Hepatocyte (in vitro differentiated cells): ENCODE results near the gene ZNF407. TPM values are rescaled to one million over a fixed set of nuclear protein-coding genes. Genes with fewer than 3 reads are reported as not detected.

Source experiments
- DNase-seq: peaks from one replicate; pipeline ENCODE4 v3.0.0-alpha.2; 2016; ENCODE audit warnings: low spot score
- H2AFZ ChIP-seq: fragments of 200-600 bp; sonication (generic); 2 replicates; pipeline ENCODE4 v1.6.0; 2016; ENCODE audit warnings: antibody characterized with exemption, mild to moderate bottlenecking
- H3K27ac ChIP-seq: fragments of 200-600 bp; sonication (generic); 2 replicates; pipeline ENCODE4 v1.5.1; 2016; ENCODE audit warnings: mild to moderate bottlenecking
- H3K27me3 ChIP-seq: fragments of 200-600 bp; sonication (generic); 2 replicates; pipeline ENCODE4 v1.6.1; 2016
- H3K36me3 ChIP-seq: fragments of 200-600 bp; sonication (generic); replicated peaks from 2 replicates; pipeline ENCODE4 v1.5.1; 2016; ENCODE audit warnings: low read depth; ENCODE audit not compliant: insufficient read depth
- H3K4me1 ChIP-seq: fragments of 200-600 bp; sonication (generic); 2 replicates; pipeline ENCODE4 v1.5.1; 2016; ENCODE audit warnings: mild to moderate bottlenecking, moderate library complexity; ENCODE audit not compliant: insufficient read depth
- H3K4me2 ChIP-seq: fragments of 200-600 bp; sonication (generic); 2 replicates; pipeline ENCODE4 v1.6.0; 2016
- H3K4me3 ChIP-seq: fragments of 200-600 bp; sonication (generic); 2 replicates; pipeline ENCODE4 v1.5.1; 2016; ENCODE audit warnings: mild to moderate bottlenecking
- H3K79me2 ChIP-seq: fragments of 200-600 bp; sonication (generic); 2 replicates; pipeline ENCODE4 v1.6.0; 2017; ENCODE audit warnings: mild to moderate bottlenecking
- H3K9me2 ChIP-seq: fragments of 200-600 bp; sonication (generic); replicated peaks from 2 replicates; pipeline ENCODE4 v1.6.0; 2017; ENCODE audit warnings: mild to moderate bottlenecking; ENCODE audit not compliant: insufficient read depth
- H3K9me3 ChIP-seq: fragments of 200-600 bp; sonication (generic); 2 replicates; pipeline ENCODE4 v1.5.1; 2016; ENCODE audit warnings: low read depth, mild to moderate bottlenecking
- H4K20me1 ChIP-seq: fragments of 200-600 bp; sonication (generic); 2 replicates; pipeline ENCODE4 v1.6.0; 2016; ENCODE audit warnings: mild to moderate bottlenecking; ENCODE audit not compliant: insufficient read depth, poor library complexity, severe bottlenecking
- CTCF ChIP-seq: fragments of 200-600 bp; sonication (generic); IDR thresholded peaks from 2 replicates; pipeline ENCODE4 v1.5.1; 2016; ENCODE audit warnings: antibody characterized with exemption, mild to moderate bottlenecking; ENCODE audit not compliant: poor library complexity
- EZH2 ChIP-seq: fragments of 200-600 bp; sonication (generic); IDR thresholded peaks from 2 replicates; pipeline ENCODE4 v1.6.1; 2016; ENCODE audit warnings: antibody characterized with exemption, mild to moderate bottlenecking, borderline replicate concordance
- EZH2phosphoT487 ChIP-seq: fragments of 200-600 bp; sonication (generic); IDR thresholded peaks from one replicate; pipeline ENCODE4 v1.6.1; 2018; ENCODE audit warnings: antibody characterized with exemption, mild to moderate bottlenecking, low read depth, moderate library complexity; ENCODE audit not compliant: unreplicated experiment, severe bottlenecking
- WGBS: methylation state at CpG from one replicate; pipeline ENCODE4 v1.1.6; 2016; ENCODE audit warnings: low lambda C conversion rate; ENCODE audit errors: missing lambda C conversion rate; 5-methylcytosine and 5-hydroxymethylcytosine counted together
- polyA plus RNA-seq: library from polyadenylated mRNA; unstranded; fragments of >200 nt; fragmentation: Nextera tagmentation; extraction: Ambion mirVana; gene quantifications from 2 replicates; pipeline ENCODE4 v1.2.1, GENCODE V29; 2016
- total RNA-seq: library from RNA; depleted of rRNA; stranded (reverse); fragments of >200 nt; gene quantifications from 2 replicates; pipeline ENCODE4 v1.2.3, GENCODE V29; 2014

ZNF407 gene
- total and polyA plus RNA-seq, 2 experiments from 2014 or later: 3.2 to 12.4 TPM

DNA sequence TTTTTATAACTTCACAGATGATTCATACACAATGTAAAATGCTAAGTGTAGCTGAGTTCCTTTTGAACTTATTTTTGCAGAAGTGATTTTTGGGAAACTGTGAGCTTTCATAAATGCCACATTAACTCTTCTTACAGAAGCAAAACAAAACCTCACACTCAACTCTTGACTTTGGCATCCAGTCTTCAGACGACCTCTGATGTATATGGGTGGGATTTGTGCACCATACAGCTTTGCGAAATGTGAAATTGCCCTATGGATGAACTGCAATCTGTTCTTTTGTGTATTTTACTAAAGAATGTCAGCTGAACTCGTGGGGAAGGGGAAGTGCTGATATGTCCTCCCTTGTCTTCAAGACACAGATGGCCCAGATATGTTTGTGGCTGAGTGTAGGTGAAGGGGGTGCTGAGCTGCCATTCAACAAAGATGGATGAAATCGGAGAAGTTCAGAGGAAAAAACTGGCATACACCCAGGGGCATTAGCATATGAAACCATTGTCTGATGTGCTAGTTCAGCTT lies 393.0 kb downstream of the ZNF407 start:
- TF ChIP-seq EZH2phosphoT487 (no peak), EZH2 (no peak), CTCF (no peak)
- no peak overlapping the region for H2AFZ ChIP-seq
- no peaks in the 10 kb centered on the region for H3K9me3 ChIP-seq
- 69% methylated on average over 4 of the region's 4 CpGs for WGBS
- no peak overlapping the region for H3K27ac ChIP-seq
- no peaks in the 10 kb centered on the region for H3K79me2 ChIP-seq
- H3K4me2 ChIP-seq: no peak overlapping the region
- H3K4me3 ChIP-seq: no peak overlapping the region
- no peaks in the 10 kb centered on the region for H3K27me3 ChIP-seq
- H3K36me3 ChIP-seq: no peaks in the 10 kb centered on the region
- DNase-seq: no peak
- no peaks in the 10 kb centered on the region for H3K4me1 ChIP-seq
- H4K20me1 ChIP-seq: no peaks in the 10 kb centered on the region
- H3K9me2 ChIP-seq: no peaks in the 10 kb centered on the region

- H2AFZ ChIP-seq: no peak overlapping the region
- H4K20me1 ChIP-seq: no peaks in the 10 kb centered on the region
- H3K4me2 ChIP-seq: no peak overlapping the region
- H3K79me2 ChIP-seq: no peaks in the 10 kb centered on the region
- 88% methylated on average over 19 of the region's 19 CpGs for whole genome bisulfite sequencing
- TF ChIP-seq CTCF (no peak), EZH2 (no peak), EZH2phosphoT487 (no peak)
- H3K9me3 ChIP-seq: no peaks in the 10 kb centered on the region
- no peaks in the 10 kb centered on the region for H3K4me1 ChIP-seq
- no peaks in the 10 kb centered on the region for H3K36me3 ChIP-seq
- no peaks in the 10 kb centered on the region for H3K27me3 ChIP-seq
- H3K4me3 ChIP-seq: no peak overlapping the region
- no peak overlapping the region for H3K27ac ChIP-seq
- no peak for DNase-seq
- H3K9me2 ChIP-seq: no peaks in the 10 kb centered on the region
These were observed 397.1 kb downstream of the ZNF407 start for GRCh38 chr18:74994502-74995418.

GRCh38 chr18:74995419-74995736 lies 397.7 kb downstream of the ZNF407 start:
- no peak overlapping the region for H2AFZ ChIP-seq
- H3K4me1 ChIP-seq: no peaks in the 10 kb centered on the region
- 100% methylated on average over 2 of the region's 2 CpGs for WGBS
- H3K4me2 ChIP-seq: no peak overlapping the region
- no peak overlapping the region for H3K4me3 ChIP-seq
- DNase-seq: no peak
- H3K9me2 ChIP-seq: no peaks in the 10 kb centered on the region
- H3K27ac ChIP-seq: no peak overlapping the region
- H4K20me1 ChIP-seq: no peaks in the 10 kb centered on the region
- H3K27me3 ChIP-seq: no peaks in the 10 kb centered on the region
- no peaks in the 10 kb centered on the region for H3K9me3 ChIP-seq
- H3K79me2 ChIP-seq: no peaks in the 10 kb centered on the region
- no peaks in the 10 kb centered on the region for H3K36me3 ChIP-seq
- no peak for TF ChIP-seq CTCF
- TF ChIP-seq EZH2phosphoT487: no peak
- TF ChIP-seq EZH2: no peak
